HCT116 (cell line): Measurements from ENCODE around the gene KLHL18. TPM values are rescaled to one million over a fixed set of nuclear protein-coding genes. Genes with fewer than 3 reads are reported as not detected.
A peak's percentile ranks its signal among the peaks of the same experiment; 100 is the strongest.
"Not testable (repeated sequence)": the region's sequence is repeated elsewhere in the genome, so short reads cannot be mapped to it uniquely, and the experiment has no call there.

Experiments used
- ATAC-seq: fragments of 200-7000 bp; cut with Tn5 transposase; 2 replicates; pipeline ENCODE4 v1.9.1; 2020; ENCODE audit warnings: mild to moderate bottlenecking, moderate library complexity
- BruUV-seq: library from RNA; stranded (reverse); fragments of 400-500 nt; replicated peaks from 2 replicates; lab custom pipeline; 2021; lab: Mats Ljungman, UMichigan
- CTCF ChIA-PET: fragments of 300-600 bp; sonication (Branson Sonifier 250); formaldehyde crosslinking; loops from one replicate; lab custom pipeline; 2021; ENCODE audit warnings: antibody characterized with exemption; lab: Charles Lee
- POLR2A ChIA-PET: fragments of 300-600, 350-600 bp; sonication (Branson Sonifier 250); formaldehyde crosslinking; loops from one replicate; lab custom pipeline; 2021; ENCODE audit warnings: antibody characterized with exemption; lab: Charles Lee
- RAD21 ChIA-PET, 2 experiments: fragments of 300-600 bp; sonication (Branson Sonifier 250); formaldehyde crosslinking; loops; one replicate each; lab custom pipeline; 2023; ENCODE audit warnings: low total read pairs in 2 of 2; ENCODE audit not compliant: uncharacterized antibody in 2 of 2, unreplicated experiment in 2 of 2, low non-redundant PET in 1 of 2; lab: Charles Lee
- DNase-seq: peaks from one replicate; pipeline ENCODE4 v3.0.0-alpha.2; 2010; ENCODE audit warnings: low read depth, low spot score
- H2AFZ ChIP-seq: fragments of 200-600 bp; shearing (Covaris generic), sonication (generic); 2 replicates; pipeline ENCODE4 v1.6.1; 2017; ENCODE audit warnings: low read depth, mixed run types, mixed read lengths, antibody characterized with exemption, low read length; ENCODE audit not compliant: poor library complexity, severe bottlenecking
- H3K27ac ChIP-seq: 2 replicates; pipeline ENCODE4 v1.5.1; 2012; ENCODE audit warnings: low read depth, low read length
- H3K27me3 ChIP-seq: fragments of 200-600 bp; sonication (generic); 2 replicates; pipeline ENCODE4 v1.6.1; 2016; ENCODE audit warnings: mixed run types, low read length, mixed read lengths; ENCODE audit not compliant: insufficient read depth
- H3K36me3 ChIP-seq, 2 experiments: fragments of 200-500 bp in 1 of 2; fragments of 200-600 bp in 1 of 2; sonication (Bioruptor generic) in 1 of 2; sonication (generic) in 1 of 2; 2 replicates each; pipeline versions ENCODE4 v1.5.1 to v1.6.1; 2014 to 2016; ENCODE audit warnings: low read length in 2 of 2, inconsistent platforms in 1 of 2, mixed read lengths in 1 of 2, mixed run types in 1 of 2; ENCODE audit not compliant: insufficient read depth in 2 of 2, control insufficient read depth in 1 of 2
- H3K4me1 ChIP-seq, 2 experiments: fragments of 200-600 bp in 1 of 2; sonication (generic) in 1 of 2; 2 replicates each; pipeline versions ENCODE4 v1.5.1 to v1.6.1; 2012 to 2017; ENCODE audit warnings: low read length in 2 of 2, inconsistent platforms in 1 of 2, mild to moderate bottlenecking in 1 of 2, mixed read lengths in 1 of 2, mixed run types in 1 of 2, moderate library complexity in 1 of 2; ENCODE audit not compliant: insufficient read depth in 2 of 2, control insufficient read depth in 1 of 2
- H3K4me2 ChIP-seq: fragments of 200-600 bp; sonication (generic); 2 replicates; pipeline ENCODE4 v1.6.1; 2017; ENCODE audit warnings: mixed run types, low read length, mixed read lengths
- H3K4me3 ChIP-seq, 2 experiments: fragments of 200-600 bp in 1 of 2; sonication (generic) in 1 of 2; replicated peaks in 1 of 2; 2 replicates each; pipeline ENCODE4 v1.5.1; 2011 to 2016; ENCODE audit warnings: low read length in 2 of 2, control low read depth in 1 of 2, low read depth in 1 of 2, mild to moderate bottlenecking in 1 of 2, mixed read lengths in 1 of 2, mixed run types in 1 of 2
- H3K79me2 ChIP-seq: fragments of 200-600 bp; sonication (generic); 2 replicates; pipeline ENCODE4 v1.6.1; 2017; ENCODE audit warnings: mild to moderate bottlenecking, mixed run types, low read length, moderate library complexity, mixed read lengths; ENCODE audit not compliant: insufficient read depth
- H3K9ac ChIP-seq: fragments of 200-600 bp; sonication (generic); 2 replicates; pipeline ENCODE4 v1.6.1; 2016; ENCODE audit warnings: low read length, mixed read lengths
- H3K9me2 ChIP-seq: fragments of 200-600 bp; sonication (generic), shearing (Covaris generic); 2 replicates; pipeline ENCODE4 v1.6.1; 2017; ENCODE audit warnings: mixed run types, mild to moderate bottlenecking, moderate library complexity; ENCODE audit not compliant: insufficient read depth
- H3K9me3 ChIP-seq, 2 experiments: fragments of 200-500 bp in 1 of 2; fragments of 200-600 bp in 1 of 2; sonication (Bioruptor generic) in 1 of 2; sonication (generic) in 1 of 2; 2 replicates each; pipeline ENCODE4 v1.6.1; 2014 to 2017; ENCODE audit warnings: low read length in 2 of 2, mixed read lengths in 2 of 2, inconsistent platforms in 1 of 2, low read depth in 1 of 2, mild to moderate bottlenecking in 1 of 2, mixed run types in 1 of 2, moderate library complexity in 1 of 2; ENCODE audit not compliant: control insufficient read depth in 1 of 2, insufficient read depth in 1 of 2
- H4K20me1 ChIP-seq: fragments of 200-600 bp; sonication (generic), shearing (Covaris generic); 2 replicates; pipeline ENCODE4 v1.6.1; 2017; ENCODE audit warnings: mixed run types, mild to moderate bottlenecking, moderate library complexity; ENCODE audit not compliant: insufficient read depth
- RAD21 ChIP-seq: IDR thresholded peaks from 2 replicates; pipeline ENCODE4 v1.6.1; 2012; ENCODE audit warnings: low read depth, mild to moderate bottlenecking
- SIN3A ChIP-seq: IDR thresholded peaks from 2 replicates; pipeline ENCODE4 v1.6.1; 2012; ENCODE audit warnings: low read depth
- intact Hi-C: fragments of 100-400 bp; cut with micrococcal nuclease; formaldehyde crosslinking; loops from 2 replicates; pipeline ENCODE4 v1.10.0; 2022
- total RNA-seq: library from RNA; stranded (reverse); gene quantifications from one replicate; pipeline ENCODE4 v1.2.1, GENCODE V29; 2021; ENCODE audit not compliant: unreplicated experiment

Gene KLHL18
- total RNA-seq, 1 experiment from 2014 or later, result 32.3 TPM

DNA sequence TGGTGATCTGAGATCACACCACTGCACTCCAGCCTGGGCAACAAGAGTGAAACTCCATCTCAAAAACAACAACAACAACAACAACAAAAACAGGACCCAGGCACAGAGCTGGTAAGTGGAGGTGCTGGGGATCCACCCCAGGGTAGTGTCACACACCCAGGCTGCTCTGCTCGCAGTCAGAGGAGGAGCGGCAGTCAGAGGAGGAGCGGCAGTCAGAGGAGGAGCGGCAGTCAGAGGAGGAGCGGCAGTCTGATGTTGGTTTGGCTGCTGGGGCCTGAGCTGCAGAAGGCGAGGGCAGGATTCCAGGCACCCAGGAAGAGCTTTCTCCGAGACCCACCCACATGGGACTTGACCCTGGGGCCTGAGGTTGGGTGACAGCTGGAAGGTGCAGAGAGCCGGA is 87.3 kb downstream of the KLHL18 start:
- CTCF ChIA-PET, H3K79me2 ChIP-seq, H2AFZ ChIP-seq, POLR2A ChIA-PET, BruUV-seq, H3K9me2 ChIP-seq, H3K4me3 ChIP-seq, H3K36me3 ChIP-seq, H3K27ac ChIP-seq, DNase-seq, ATAC-seq, H3K9ac ChIP-seq, H3K9me3 ChIP-seq, H4K20me1 ChIP-seq, H3K4me2 ChIP-seq, H3K27me3 ChIP-seq, H3K4me1 ChIP-seq: not testable (repeated sequence)
- intact Hi-C loops, result loop anchor here (5.0 kb wide), 1 partner anchor 503 kb away; no protein-coding TSS in a partner anchor
- RAD21 ChIA-PET, result interaction anchor here in 1 of 2 experiments (0.6 kb wide), 1 partner anchor 492 kb away, joined by 3 read pairs; no protein-coding TSS in a partner anchor

DNA sequence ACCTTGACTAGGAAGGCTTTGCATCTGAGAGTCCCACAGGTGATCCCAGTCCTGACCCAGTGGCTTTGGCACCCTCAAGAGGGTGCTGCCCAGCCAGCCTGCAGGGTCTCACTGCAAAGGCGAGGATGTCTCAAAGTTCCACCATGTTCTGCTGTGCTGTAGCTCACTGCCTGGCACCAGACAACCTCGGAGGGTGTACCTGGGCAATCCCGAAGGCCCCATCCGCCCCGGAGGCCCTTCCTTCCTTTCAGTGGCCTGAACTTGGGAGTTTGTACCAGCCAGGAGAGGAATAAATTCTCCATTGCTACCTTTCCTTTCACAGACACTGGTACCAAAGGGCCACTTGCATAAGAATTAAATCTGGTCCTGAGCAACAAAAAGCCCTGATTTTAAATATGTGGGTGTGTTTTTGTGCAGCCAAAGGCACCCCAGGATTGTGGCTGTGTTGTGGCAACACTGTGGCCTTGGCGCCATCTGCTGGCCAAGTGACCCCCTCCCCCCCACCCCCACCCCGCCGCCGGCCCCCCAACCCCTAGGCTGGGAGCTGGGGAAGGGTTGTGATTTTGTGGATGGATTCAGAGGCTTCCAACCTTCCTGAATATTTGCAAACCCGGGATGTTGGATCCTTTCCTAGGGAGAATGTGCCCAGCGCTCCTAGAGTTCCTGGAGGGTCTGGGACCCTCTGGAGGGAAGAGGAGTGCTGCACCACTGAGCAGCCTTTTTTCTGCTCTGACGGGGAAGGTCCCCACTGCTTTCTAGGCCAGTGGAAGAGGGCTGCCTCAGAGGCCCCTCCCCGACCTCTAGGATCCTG is 88.3 kb downstream of the KLHL18 start:
- CTCF ChIA-PET, result interaction anchor here (0.6 to 1.2 kb wide), 2 partner anchors 8 to 121 kb away, joined by 3 to 6 read pairs; no protein-coding TSS in a partner anchor
- no peak for DNase-seq
- TF ChIP-seq RAD21 (peak; percentile 51), SIN3A (no peak)
- TF ChIP-seq, all 23 proteins: peak for 1
- peak; percentile 79 for ATAC-seq
- no peak overlapping the region for H3K9ac ChIP-seq
- intact Hi-C loops, result loop anchor here (1.0 to 5.0 kb wide), 2 partner anchors 504 to 666 kb away; no protein-coding TSS in a partner anchor
- no peaks in the 10 kb centered on the region for H3K9me3 ChIP-seq
- POLR2A ChIA-PET, result interaction anchor here (1.3 kb wide), 1 partner anchor 10 kb away, joined by 7 read pairs; the partner anchor contains the start of gene PTPN23
- no peaks in the 10 kb centered on the region for H3K36me3 ChIP-seq
- no peak overlapping the region for H2AFZ ChIP-seq
- no peaks in the 10 kb centered on the region for H3K4me1 ChIP-seq
- no peaks in the 10 kb centered on the region for H3K9me2 ChIP-seq
- no peak overlapping the region for H3K4me3 ChIP-seq
- H3K27ac ChIP-seq, result no peak overlapping the region
- no TSS peak for BruUV-seq
- H3K79me2 ChIP-seq, result no peaks in the 10 kb centered on the region
- RAD21 ChIA-PET, result interaction anchor here (0.6 kb wide), 2 partner anchors 404 to 662 kb away, joined by 3 read pairs; no protein-coding TSS in a partner anchor
- H3K4me2 ChIP-seq, result no peak overlapping the region
- H4K20me1 ChIP-seq, result no peaks in the 10 kb centered on the region
- no peaks in the 10 kb centered on the region for H3K27me3 ChIP-seq
